Stimulated activated memory B cell treated with anti-CD40 and anti-IgM and Interleukin-4, amounts not matched to agents 10 μg/mL and 1 μg/mL and 100 μg/mL, for 72 hours (primary cell): Measurements from ENCODE around the gene FOXO1.
A peak's percentile ranks its signal among the peaks of the same experiment; 100 is the strongest.

Source experiments
- ATAC-seq: fragments of 150-1000 bp; cut with Tn5 transposase; 2 replicates; pipeline ENCODE4 v1.10.0; 2021
- H3K27ac Mint-ChIP-seq: one replicate; pipeline ENCODE4 v1.8.0; 2022; ENCODE audit warnings: mild to moderate bottlenecking, mixed read lengths
- H3K27me3 Mint-ChIP-seq: one replicate; pipeline ENCODE4 v1.8.0; 2022; ENCODE audit warnings: mixed read lengths
- H3K36me3 Mint-ChIP-seq: one replicate; pipeline ENCODE4 v1.8.0; 2022; ENCODE audit warnings: mixed read lengths
- H3K4me1 Mint-ChIP-seq: one replicate; pipeline ENCODE4 v1.8.0; 2022; ENCODE audit warnings: mixed read lengths
- H3K4me3 Mint-ChIP-seq: one replicate; pipeline ENCODE4 v1.8.0; 2022; ENCODE audit warnings: mild to moderate bottlenecking, moderate library complexity, mixed read lengths
- H3K9me3 Mint-ChIP-seq: one replicate; pipeline ENCODE4 v1.8.0; 2022; ENCODE audit warnings: mixed read lengths

FOXO1 gene

DNA sequence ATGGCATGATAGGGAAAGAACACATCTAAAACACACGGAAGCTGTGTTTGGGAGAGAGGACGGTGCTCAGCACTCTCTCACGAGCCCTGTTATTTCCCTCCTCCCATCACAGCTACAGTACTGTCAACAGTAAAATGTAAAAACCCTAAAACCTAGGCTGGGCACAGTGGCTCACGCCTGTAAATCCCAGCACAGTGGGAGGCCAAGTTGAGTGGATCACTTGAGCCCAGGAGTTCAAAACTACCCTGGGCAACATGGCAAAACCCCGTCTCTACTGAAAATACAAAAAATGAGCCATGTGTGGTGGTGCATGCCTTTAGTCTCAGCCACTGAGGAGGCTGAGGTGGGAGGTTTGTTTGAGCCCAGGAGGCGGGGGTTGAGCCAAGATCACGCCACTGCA lies 54.8 kb downstream of the FOXO1 start:
- Mint-ChIP-seq H3K4me1 (peaks cover 71% of the 10 kb centered on the region), H3K9me3 (no peaks in the 10 kb centered on the region), H3K27me3 (no peaks in the 10 kb centered on the region), H3K36me3 (peaks cover 7% of the 10 kb centered on the region), H3K27ac (peak overlapping the region; percentile 53), H3K4me3 (no peak overlapping the region)
- ATAC-seq = no peak

DNA sequence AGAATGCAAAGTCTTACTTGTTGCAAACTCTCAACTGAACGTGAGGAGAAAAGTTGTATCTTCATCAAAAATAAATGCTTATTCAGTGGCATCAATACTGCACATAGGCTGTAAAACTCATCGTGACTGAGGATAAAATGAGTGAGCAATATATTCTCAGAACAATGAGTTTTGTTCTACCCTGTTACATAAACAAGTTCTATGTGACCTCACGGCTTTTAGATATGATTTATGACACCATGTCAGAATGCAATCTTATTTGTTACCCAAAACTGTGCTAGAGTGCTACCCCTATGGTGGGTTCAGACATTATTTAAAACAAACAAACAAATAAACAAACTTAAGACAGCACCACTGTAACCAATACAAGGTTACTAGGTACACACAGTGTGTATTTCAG lies 55.4 kb downstream of the FOXO1 start:
- Mint-ChIP-seq H3K36me3 (peaks cover 7% of the 10 kb centered on the region), H3K27me3 (no peaks in the 10 kb centered on the region), H3K4me1 (peaks cover 71% of the 10 kb centered on the region), H3K4me3 (no peak overlapping the region), H3K27ac (no peak overlapping the region), H3K9me3 (no peaks in the 10 kb centered on the region)
- ATAC-seq = no peak

DNA sequence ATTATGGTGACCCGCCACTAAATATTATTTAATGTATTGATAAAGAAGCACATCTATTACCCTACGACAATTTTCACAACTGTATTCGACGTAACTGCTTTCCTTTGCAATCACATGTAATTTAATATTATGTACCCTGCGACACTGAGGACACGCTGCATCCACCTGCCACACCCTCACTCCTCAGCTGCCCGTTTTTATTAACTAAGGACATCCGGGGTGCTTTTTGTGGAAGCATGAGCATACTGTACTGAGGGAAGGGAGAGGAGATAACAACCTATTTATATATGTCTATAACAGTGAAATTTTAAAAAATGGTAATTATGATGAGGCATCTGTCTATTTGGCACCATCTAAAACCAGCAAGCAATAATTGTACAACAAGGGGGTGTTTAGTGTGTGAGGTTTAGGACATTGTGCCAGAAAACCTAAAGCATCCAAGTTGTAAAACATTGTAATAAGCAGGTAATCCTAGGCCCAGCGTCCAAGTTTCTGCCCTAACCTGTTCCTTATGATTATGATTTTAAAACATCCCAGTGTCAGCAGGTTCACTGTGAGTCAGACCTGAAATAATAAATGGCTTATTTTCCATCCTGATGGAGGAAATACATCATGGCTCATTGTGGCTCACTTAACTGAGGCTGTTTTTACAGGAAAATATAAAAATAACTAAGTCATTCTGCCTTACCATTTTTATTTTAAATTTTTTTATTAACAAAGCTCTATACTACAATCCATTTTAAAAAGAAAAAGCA lies 56.3 kb downstream of the FOXO1 start:
- Mint-ChIP-seq H3K27ac (no peak overlapping the region), H3K36me3 (no peaks in the 10 kb centered on the region), H3K4me3 (no peak overlapping the region), H3K27me3 (no peaks in the 10 kb centered on the region), H3K9me3 (no peaks in the 10 kb centered on the region), H3K4me1 (peaks cover 69% of the 10 kb centered on the region)
- no peak for ATAC-seq

DNA sequence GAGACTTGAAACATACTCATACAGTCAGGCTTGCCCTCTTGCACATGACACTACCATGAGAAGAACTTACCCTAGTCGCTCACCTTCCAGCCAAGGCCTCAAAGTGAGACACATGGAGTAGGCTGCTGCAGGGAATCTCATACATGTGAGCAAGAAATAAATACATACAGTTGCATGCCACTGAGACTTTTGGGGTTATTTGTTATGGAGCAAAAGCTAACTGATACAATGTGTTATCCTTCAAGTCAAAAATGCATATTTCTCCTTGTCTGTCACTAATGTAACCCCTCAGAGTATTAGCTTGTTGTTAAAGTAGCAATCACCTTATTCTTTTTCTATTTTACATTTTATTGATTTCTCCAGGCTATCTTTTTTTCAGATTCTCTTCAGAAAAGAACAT lies 58.1 kb downstream of the FOXO1 start:
- no peak for ATAC-seq
- Mint-ChIP-seq H3K36me3 (no peaks in the 10 kb centered on the region), H3K4me3 (no peak overlapping the region), H3K9me3 (no peaks in the 10 kb centered on the region), H3K4me1 (peaks cover 65% of the 10 kb centered on the region), H3K27me3 (no peaks in the 10 kb centered on the region), H3K27ac (no peak overlapping the region)

DNA sequence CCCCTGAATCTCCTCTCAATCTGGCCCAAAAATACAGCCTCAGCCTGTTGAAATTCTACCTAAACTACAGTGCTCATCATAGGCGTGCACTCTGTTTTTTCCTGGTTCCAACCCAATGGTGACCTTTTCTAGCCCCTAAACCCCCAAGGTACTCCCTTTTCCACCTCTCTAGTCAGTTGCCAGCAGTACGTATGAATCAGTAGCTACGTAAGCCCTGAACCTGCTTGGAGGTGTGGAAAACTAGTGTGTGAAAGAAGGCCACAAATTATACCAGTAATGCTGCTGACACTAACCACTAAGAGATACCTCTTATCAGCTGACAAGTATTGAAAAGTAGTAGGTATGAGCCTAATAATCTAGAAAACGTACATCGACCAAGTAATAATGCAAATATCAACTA lies 60.9 kb downstream of the FOXO1 start:
- Mint-ChIP-seq H3K27me3 (no peaks in the 10 kb centered on the region), H3K27ac (no peak overlapping the region)

DNA sequence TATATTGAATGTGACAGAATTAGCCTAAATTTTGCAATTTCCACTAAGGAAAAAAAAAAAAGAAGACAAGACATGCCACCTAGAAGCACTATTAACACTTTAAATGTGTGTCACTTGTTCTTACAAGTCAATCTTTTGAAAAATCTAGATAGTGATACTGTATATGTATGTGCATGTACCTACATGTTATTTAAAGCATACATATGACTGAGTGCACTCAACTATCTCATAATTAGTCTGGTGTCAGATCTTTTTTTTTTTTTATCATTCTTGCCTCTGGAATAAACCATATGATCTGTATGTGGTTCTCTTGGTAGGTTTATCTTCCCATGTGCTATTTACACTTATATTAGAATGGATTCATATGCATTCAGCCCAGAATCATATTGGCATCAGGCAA lies 62.3 kb downstream of the FOXO1 start:
- Mint-ChIP-seq H3K4me1 (peaks cover 70% of the 10 kb centered on the region), H3K36me3 (no peaks in the 10 kb centered on the region), H3K27ac (no peak overlapping the region)

More for the DNA sequence above, 60.9 kb downstream of the FOXO1 start:
- Mint-ChIP-seq H3K4me3 (no peak overlapping the region), H3K9me3 (no peaks in the 10 kb centered on the region), H3K4me1 (peaks cover 56% of the 10 kb centered on the region), H3K36me3 (no peaks in the 10 kb centered on the region)
- ATAC-seq = no peak

DNA sequence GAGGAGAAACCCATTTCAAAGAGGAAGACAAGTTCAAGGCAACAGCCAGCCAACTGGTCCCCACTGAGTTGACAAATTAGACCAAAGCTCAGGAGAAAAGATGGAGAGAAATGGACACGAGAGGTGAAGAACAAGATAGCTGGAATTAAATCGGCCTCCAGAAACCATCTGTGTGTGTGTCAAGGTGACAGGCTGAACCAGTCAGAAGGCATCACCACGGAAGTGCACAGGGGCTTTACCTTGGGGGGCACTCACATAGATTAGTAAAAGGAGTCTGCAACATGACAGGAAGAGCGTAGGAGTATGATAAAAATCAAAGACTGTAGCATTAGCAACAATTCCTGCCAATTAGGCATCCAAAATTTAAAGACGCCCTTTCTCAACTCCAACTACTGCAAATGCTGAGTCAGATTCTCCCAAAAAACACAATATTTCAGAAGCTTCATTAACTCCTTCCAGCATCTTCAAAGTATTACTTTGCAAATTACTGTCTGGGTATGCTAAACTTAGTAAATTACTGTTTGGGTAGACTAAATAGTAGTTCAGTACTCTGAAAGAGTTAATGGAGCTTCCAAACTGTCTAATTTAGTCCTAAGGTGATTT lies 66.2 kb downstream of the FOXO1 start:
- no peak for ATAC-seq
- Mint-ChIP-seq H3K27me3 (no peaks in the 10 kb centered on the region), H3K4me3 (no peak overlapping the region), H3K4me1 (peaks cover 78% of the 10 kb centered on the region), H3K27ac (peak overlapping the region; percentile 69), H3K36me3 (no peaks in the 10 kb centered on the region), H3K9me3 (no peaks in the 10 kb centered on the region)

More for the DNA sequence above, 62.3 kb downstream of the FOXO1 start:
- H3K27me3 Mint-ChIP-seq = no peaks in the 10 kb centered on the region
- no peak overlapping the region for H3K4me3 Mint-ChIP-seq
- ATAC-seq = no peak
- no peaks in the 10 kb centered on the region for H3K9me3 Mint-ChIP-seq

DNA sequence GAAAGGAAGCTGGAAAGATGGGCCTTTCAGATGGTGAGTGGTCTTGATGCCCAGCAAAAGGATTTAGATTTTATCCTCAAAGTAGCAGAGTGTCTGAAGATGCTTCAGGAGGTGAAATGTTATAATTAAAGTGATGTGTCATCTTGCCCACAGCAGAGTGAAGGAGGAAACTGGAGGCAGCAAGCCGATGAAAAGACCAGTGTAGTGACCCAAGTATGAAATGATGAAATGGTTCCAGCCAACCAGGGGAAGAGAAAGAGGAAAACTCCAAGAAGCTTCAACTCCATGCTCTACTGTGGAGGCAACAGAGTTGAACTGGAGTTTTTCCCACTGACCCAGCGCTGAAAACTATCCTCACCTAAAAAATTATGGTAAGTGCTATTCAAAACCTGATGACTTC lies 66.7 kb downstream of the FOXO1 start:
- no peaks in the 10 kb centered on the region for H3K9me3 Mint-ChIP-seq
- ATAC-seq = no peak
- H3K27me3 Mint-ChIP-seq = no peaks in the 10 kb centered on the region
- peak overlapping the region; percentile 22 for H3K4me3 Mint-ChIP-seq
- H3K27ac Mint-ChIP-seq = peak overlapping the region; percentile 69
- H3K36me3 Mint-ChIP-seq = no peaks in the 10 kb centered on the region
- peaks cover 81% of the 10 kb centered on the region for H3K4me1 Mint-ChIP-seq

DNA sequence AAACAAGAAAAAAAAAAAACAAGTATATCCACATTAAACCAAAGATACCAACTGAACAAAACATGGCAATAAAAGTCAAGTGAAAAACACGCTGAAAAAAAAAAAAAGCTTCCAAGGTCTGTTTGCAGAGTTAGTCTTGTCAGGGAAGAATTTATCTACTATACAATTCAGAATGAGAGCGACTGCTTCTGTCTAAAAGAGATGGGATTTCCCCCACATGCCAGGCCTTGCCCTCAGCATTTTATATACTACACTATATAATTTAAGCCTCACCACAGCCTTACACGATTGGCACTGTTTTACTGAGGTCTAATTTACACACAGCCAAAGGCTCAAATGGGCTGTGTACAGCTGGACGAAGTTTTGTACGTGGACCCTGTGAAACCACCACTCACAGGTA lies 67.3 kb downstream of the FOXO1 start:
- no peaks in the 10 kb centered on the region for H3K27me3 Mint-ChIP-seq
- ATAC-seq = peak; percentile 34
- H3K27ac Mint-ChIP-seq = peak overlapping the region; percentile 69
- peak overlapping the region; percentile 22 for H3K4me3 Mint-ChIP-seq
- peaks cover 82% of the 10 kb centered on the region for H3K4me1 Mint-ChIP-seq
- H3K9me3 Mint-ChIP-seq = no peaks in the 10 kb centered on the region
- H3K36me3 Mint-ChIP-seq = peaks cover 2% of the 10 kb centered on the region

DNA sequence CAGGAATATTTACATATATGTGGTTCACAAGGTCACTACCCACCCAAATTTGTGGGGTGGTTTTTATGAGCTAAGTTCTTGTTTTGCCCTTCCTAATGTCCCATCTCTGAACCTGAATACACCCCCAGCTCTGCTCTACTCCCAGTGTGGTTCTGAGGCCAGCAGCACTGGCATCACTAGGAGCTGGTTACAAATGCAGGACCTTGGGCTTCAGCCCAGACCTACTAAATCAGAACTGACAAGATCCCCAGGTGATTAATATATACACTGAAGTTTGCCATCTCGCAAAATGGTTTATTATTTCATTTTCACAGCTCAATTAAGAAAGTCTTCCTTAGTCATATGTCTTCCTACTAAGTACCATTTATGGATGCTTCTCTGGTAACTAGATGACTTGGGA lies 67.9 kb downstream of the FOXO1 start:
- peak overlapping the region; percentile 69 for H3K27ac Mint-ChIP-seq
- H3K4me3 Mint-ChIP-seq = no peak overlapping the region
- H3K36me3 Mint-ChIP-seq = peaks cover 6% of the 10 kb centered on the region
- H3K4me1 Mint-ChIP-seq = peaks cover 82% of the 10 kb centered on the region
- no peaks in the 10 kb centered on the region for H3K9me3 Mint-ChIP-seq
- ATAC-seq = no peak
- no peaks in the 10 kb centered on the region for H3K27me3 Mint-ChIP-seq

DNA sequence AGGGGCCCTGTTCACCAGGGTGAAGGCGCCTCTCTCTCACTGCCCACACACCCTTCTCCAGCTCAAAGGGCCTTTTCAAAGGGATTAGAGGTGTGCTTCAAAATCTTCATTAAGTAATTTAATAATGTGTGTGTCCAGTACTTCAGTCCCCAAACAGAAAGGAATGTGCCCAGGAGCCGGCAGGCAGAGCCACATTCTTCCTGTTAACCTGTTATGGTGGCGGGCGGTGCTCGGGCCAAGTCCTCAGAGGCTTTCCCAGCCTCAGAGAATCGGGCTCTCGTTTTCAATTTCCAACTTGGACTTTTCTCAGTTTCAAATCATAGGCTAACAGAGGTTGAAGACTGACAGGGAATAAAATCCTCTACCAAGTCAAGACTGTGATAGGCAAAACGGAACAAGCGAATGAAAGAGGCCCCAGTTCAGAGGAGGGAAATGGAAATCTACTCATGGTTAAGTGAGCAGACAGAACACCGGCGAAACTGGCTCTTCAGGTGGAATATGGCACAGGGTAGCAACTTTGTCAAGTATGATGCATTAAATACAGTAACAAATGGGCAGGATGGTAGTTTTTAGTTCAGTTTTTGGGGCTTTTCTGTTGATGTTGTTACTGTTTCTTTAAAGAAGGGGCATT lies 68.6 kb downstream of the FOXO1 start:
- Mint-ChIP-seq H3K4me1 (peaks cover 83% of the 10 kb centered on the region), H3K27me3 (no peaks in the 10 kb centered on the region), H3K27ac (peak overlapping the region; percentile 69), H3K36me3 (peaks cover 6% of the 10 kb centered on the region), H3K9me3 (no peaks in the 10 kb centered on the region), H3K4me3 (no peak overlapping the region)
- no peak for ATAC-seq

DNA sequence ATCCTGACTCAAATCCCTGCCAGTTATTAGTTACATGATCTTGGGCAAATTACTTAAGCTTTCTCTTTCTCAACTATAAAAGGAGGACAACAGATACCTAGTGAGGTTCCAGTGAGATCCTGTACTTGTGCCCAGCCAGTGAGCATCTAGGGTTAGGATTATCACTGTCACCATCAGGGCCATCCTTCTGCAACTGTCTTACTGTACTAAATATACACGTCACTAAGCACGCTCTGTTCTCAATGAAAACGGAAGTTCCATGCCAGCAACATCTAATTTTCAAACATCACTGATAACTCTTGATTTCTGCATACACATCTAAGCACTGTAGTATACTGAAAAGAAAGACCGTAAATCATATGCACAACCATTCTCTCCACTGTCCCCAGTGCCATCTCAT lies 70.0 kb downstream of the FOXO1 start:
- H3K4me3 Mint-ChIP-seq = no peak overlapping the region
- peaks cover 88% of the 10 kb centered on the region for H3K4me1 Mint-ChIP-seq
- peaks cover 6% of the 10 kb centered on the region for H3K36me3 Mint-ChIP-seq
- H3K27me3 Mint-ChIP-seq = no peaks in the 10 kb centered on the region
- no peaks in the 10 kb centered on the region for H3K9me3 Mint-ChIP-seq
- H3K27ac Mint-ChIP-seq = peak overlapping the region; percentile 4
- ATAC-seq = peak; percentile 50

DNA sequence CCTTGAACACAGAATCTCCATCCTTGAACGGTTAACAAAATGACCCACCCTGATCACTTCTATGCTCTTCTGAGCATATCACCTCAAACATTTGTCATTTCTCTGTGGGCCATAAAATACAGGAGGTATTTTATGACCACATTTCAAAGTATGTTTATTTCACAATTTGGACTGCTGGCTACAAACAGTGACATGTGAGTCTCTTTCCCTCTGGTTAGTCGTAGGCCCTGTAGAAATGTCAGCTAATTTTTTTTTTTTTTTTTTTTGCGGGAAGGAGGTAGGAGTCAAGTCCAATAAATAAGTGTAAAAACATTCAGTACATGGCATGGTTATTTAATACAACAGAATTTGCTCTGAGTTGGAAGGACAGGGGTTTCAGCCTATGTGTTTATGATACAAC lies 70.7 kb downstream of the FOXO1 start:
- no peak for ATAC-seq
- H3K27ac Mint-ChIP-seq = no peak overlapping the region

DNA sequence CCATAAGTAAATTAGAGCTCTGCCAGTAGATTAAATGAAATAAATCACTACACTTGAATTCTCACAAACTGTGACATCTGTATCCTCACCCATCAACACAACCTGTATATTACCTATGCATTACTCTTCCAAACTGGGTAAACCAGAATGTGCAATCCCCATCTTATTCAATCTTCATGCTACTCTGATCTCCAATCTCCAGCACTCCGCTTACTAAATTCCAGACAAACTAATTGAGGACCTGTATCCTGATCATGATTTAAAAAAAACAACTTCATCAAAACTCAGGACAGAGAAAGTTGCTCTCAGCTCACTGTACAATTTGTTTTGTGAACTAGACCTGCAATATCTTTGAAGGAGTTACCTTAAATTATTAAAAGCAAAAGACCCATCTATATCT lies 74.4 kb downstream of the FOXO1 start:
- Mint-ChIP-seq H3K4me1 (peaks cover 96% of the 10 kb centered on the region), H3K4me3 (no peak overlapping the region), H3K27ac (peak overlapping the region; percentile 78), H3K36me3 (peaks cover 6% of the 10 kb centered on the region), H3K9me3 (no peaks in the 10 kb centered on the region), H3K27me3 (no peaks in the 10 kb centered on the region)
- ATAC-seq = no peak

More for the DNA sequence above, 70.7 kb downstream of the FOXO1 start:
- Mint-ChIP-seq H3K36me3 (peaks cover 6% of the 10 kb centered on the region), H3K4me1 (peaks cover 96% of the 10 kb centered on the region), H3K27me3 (no peaks in the 10 kb centered on the region), H3K9me3 (no peaks in the 10 kb centered on the region), H3K4me3 (no peak overlapping the region)

DNA sequence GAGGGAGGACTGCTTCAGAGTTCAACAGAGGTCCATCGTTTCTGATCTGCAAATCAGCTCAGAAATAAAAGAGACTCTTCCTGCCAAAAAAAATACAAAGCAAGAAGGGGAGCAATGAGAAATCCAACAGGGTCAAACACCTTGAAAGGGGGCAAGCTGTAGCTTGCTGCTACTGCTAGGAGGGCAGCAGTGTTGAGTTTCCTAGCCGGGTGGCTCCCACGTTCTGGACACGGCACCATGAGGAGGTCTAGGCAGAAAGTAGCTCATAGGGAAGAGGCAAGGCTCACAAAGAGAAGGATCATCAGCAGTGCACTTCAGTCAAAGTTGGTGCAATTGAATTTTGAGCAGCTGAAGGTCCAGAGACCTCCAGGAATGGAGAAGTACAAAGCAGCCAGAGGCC lies 75.3 kb downstream of the FOXO1 start:
- peaks cover 96% of the 10 kb centered on the region for H3K4me1 Mint-ChIP-seq
- H3K9me3 Mint-ChIP-seq = no peaks in the 10 kb centered on the region
- peaks cover 6% of the 10 kb centered on the region for H3K36me3 Mint-ChIP-seq
- H3K27ac Mint-ChIP-seq = peak overlapping the region; percentile 78
- ATAC-seq = no peak
- H3K27me3 Mint-ChIP-seq = no peaks in the 10 kb centered on the region
- H3K4me3 Mint-ChIP-seq = no peak overlapping the region
